GM12801 (cell line): ENCODE measurements around the gene DEFB126.

ENCODE experiments used
- CTCF ChIP-seq: IDR thresholded peaks from one replicate; pipeline ENCODE4 v1.5.1; 2011; ENCODE audit warnings: control low read depth; ENCODE audit not compliant: insufficient read length; ENCODE audit errors: extremely low read depth

The DEFB126 gene

GRCh38 chr20:137668-138490 is 4.5 kb upstream of the DEFB126 start:
- TF ChIP-seq CTCF, result no peak

GRCh38 chr20:145877-146276 is 3.5 kb downstream of the DEFB126 start:
- TF ChIP-seq CTCF, result no peak

GRCh38 chr20:152131-152530 is 9.7 kb downstream of the DEFB126 start:
- no peak for TF ChIP-seq CTCF

- TF ChIP-seq CTCF, result no peak
These were observed 14.8 kb downstream of the DEFB126 start, which contains the start of gene DEFB127 for GRCh38 chr20:157154-157553. Gene DEFB127 (plus strand): TSS chr20:157454. CDS start chr20:157545, 91 bp downstream.

GRCh38 chr20:164618-165017 is 22.2 kb downstream of the DEFB126 start:
- TF ChIP-seq CTCF, result no peak

- TF ChIP-seq CTCF, result no peak
These were observed 26.5 kb downstream of the DEFB126 start for GRCh38 chr20:168876-169275.

GRCh38 chr20:184288-184687 is 41.9 kb downstream of the DEFB126 start:
- TF ChIP-seq CTCF, result no peak
